ENCODE measurements around the gene PATJ. TPM values are rescaled to one million over a fixed set of nuclear protein-coding genes. Genes with fewer than 3 reads are reported as not detected.
A peak's percentile ranks its signal among the peaks of the same experiment; 100 is the strongest.

The PATJ gene
- total and polyA plus RNA-seq, 2 of the 13 experiments (the other 11 are each of a cell fraction or from before 2014, with no cell fraction given): 6.2 to 16.8 TPM

DNA sequence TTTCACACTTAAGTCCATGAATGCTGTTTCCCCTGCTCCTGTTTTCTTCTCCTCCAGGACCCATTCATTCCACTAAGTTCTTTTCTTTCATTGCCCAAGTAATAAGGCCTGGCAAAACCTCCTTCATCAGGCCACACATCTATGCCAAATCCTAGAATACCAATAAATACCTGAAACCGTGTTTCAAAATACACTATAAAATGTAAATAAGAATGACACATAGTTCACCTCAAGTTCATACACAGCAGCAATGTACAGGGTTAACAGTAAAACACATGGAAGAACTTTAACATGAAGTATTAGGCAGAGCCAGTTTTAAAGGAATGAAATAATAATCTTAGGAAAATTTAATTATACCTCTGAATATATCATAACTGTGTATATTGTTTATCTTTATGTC is 365.6 kb downstream of the PATJ start (continued):
- TF ChIP-seq ZNF839 (CRISPR knock-in tag; IDR thresholded peaks at IDR 0.05; ENCODE audit: borderline replicate concordance) (no peak), ZNF20 (CRISPR knock-in tag; IDR thresholded peaks at IDR 0.05) (no peak), PAWR (CRISPR knock-in tag; IDR thresholded peaks at IDR 0.05; ENCODE audit: borderline replicate concordance) (no peak), MLLT10 (CRISPR knock-in tag; IDR thresholded peaks at IDR 0.05) (no peak), SALL1 (CRISPR knock-in tag; IDR thresholded peaks at IDR 0.05) (no peak), ZNF3 (CRISPR knock-in tag; IDR thresholded peaks at IDR 0.05) (no peak), ZNF224 (CRISPR knock-in tag; IDR thresholded peaks at IDR 0.05) (no peak), ZNF747 (CRISPR knock-in tag; IDR thresholded peaks at IDR 0.05; ENCODE audit: borderline replicate concordance) (no peak), REXO4 (CRISPR knock-in tag; IDR thresholded peaks at IDR 0.05; ENCODE audit: borderline replicate concordance) (no peak)

GRCh38 chr1:62109124-62109523 is 366.8 kb downstream of the PATJ start:
- Histone ChIP-seq H3K27ac (ENCODE audit: extremely low read length, insufficient read depth, low read length) (no peak overlapping the region), H3K4me2 (ENCODE audit: low read depth, low read length) (no peak overlapping the region), H3K9me3 (ENCODE audit: low read length) (no peaks in the 10 kb centered on the region), H3K27me3 (ENCODE audit: control insufficient read depth in 1 of 2, insufficient read depth in 2 of 2, low read length in 2 of 2) (no peaks in the 10 kb centered on the region), H4K20me1 (ENCODE audit: insufficient read depth, low read length) (no peaks in the 10 kb centered on the region), H3K4me1 (ENCODE audit: insufficient read depth, low read length) (no peaks in the 10 kb centered on the region), H2AFZ (ENCODE audit: low read length) (no peak overlapping the region), H3K9ac (ENCODE audit: insufficient read depth, low read depth, low read length) (no peak overlapping the region), H3K79me2 (ENCODE audit: insufficient read depth, low read length) (no peaks in the 10 kb centered on the region), H3K4me3 (replicated peaks in 1 of 3; ENCODE audit: insufficient read depth in 1 of 3, low read depth in 2 of 3, low read length in 3 of 3) (no peak overlapping the region), H3K36me3 (replicated peaks in 1 of 2; ENCODE audit: control insufficient read depth in 1 of 2, insufficient read depth in 2 of 2, low read length in 2 of 2) (no peaks in the 10 kb centered on the region)
- ChIA-PET CTCF (ENCODE audit: low intra/inter-chr PET ratio, low total read pairs) (no interaction called here), POLR2A (no interaction called here)
- WGBS (ENCODE audit: low lambda C conversion rate): 78% methylated on average over 5 of the region's 5 CpGs
- intact Hi-C loops (cut with micrococcal nuclease; ENCODE audit: unreplicated experiment): no loop called here
- FAIRE-seq (no peak), ATAC-seq (no peak), DNase-seq (ENCODE audit: low spot score) (no peak)
- TF ChIP-seq ATF7 (IDR thresholded peaks at IDR 0.05): peak; percentile 65
- TF ChIP-seq ATF7 (CRISPR knock-in tag; IDR thresholded peaks at IDR 0.05): no peak
- no peak for TF ChIP-seq TBX3 (IDR thresholded peaks at IDR 0.05; ENCODE audit: borderline replicate concordance)
- in situ Hi-C loops (cut with HindIII; ENCODE audit: extremely low pct_ligation_motif_present, low pct_unique_long_range_greater_than_20kb): no loop called here
- no TSS peak for BruUV-seq (replicated peaks)
